ENCODE results near the gene RAB28. TPM values are rescaled to one million over a fixed set of nuclear protein-coding genes. Genes with fewer than 3 reads are reported as not detected.
A peak's percentile ranks its signal among the peaks of the same experiment; 100 is the strongest.

Gene RAB28
- total and polyA plus RNA-seq, 2 of the 8 experiments (the other 6 are each of a cell fraction or from before 2014, with no cell fraction given), result 16.0 to 18.7 TPM

GRCh38 chr4:13344216-13344615 is 139.9 kb downstream of the RAB28 start:
- WGBS, 2 experiments (ENCODE audit: extremely low coverage in 1 of 2, insufficient coverage in 1 of 2, insufficient read length in 1 of 2, insufficient replicate concordance in 2 of 2, low coverage in 1 of 2, low lambda C conversion rate in 2 of 2, missing lambda C conversion rate in 1 of 2), result 88% methylated on average over 2 of the region's 2 CpGs; no CpG with 5 or more reads in 1 of the 2 experiments
- CTCF ChIA-PET (ENCODE audit: partially characterized antibody), result no interaction called here

More at GRCh38 chr4:13344216-13344615, 139.9 kb downstream of the RAB28 start:
- no peaks in the 10 kb centered on the region for H3K4me1 ChIP-seq (replicated peaks in 1 of 4; ENCODE audit: control insufficient read depth in 3 of 4, insufficient read depth in 4 of 4, low read length in 3 of 4)
- H2AK5ac ChIP-seq (ENCODE audit: low read depth, low read length), result no peak overlapping the region
- peak in 1 of 2 experiments; percentile 5; a peak in 1 of 4 replicates for TF ChIP-seq RAD21 (IDR thresholded peaks at IDR 0.05 in 1 of 2, conservative IDR thresholded peaks at IDR 0.05 in 1 of 2; ENCODE audit: low read depth in 2 of 2, low read length in 2 of 2)
- TF ChIP-seq CHD1 (IDR thresholded peaks at IDR 0.05; ENCODE audit: low read depth, low read length), result no peak
- no peaks in the 10 kb centered on the region for H3K79me1 ChIP-seq (ENCODE audit: low read depth, low read length)
- H2BK15ac ChIP-seq (ENCODE audit: low read length), result no peak overlapping the region
- H2AFZ ChIP-seq (ENCODE audit: low read length), result no peak overlapping the region
- no peak overlapping the region for H2BK120ac ChIP-seq (replicated peaks; ENCODE audit: low read depth, low read length)
- no peak overlapping the region for H3K4me3 ChIP-seq (ENCODE audit: extremely low read depth in 1 of 4, insufficient read depth in 2 of 4, low read depth in 3 of 4, low read length in 4 of 4)
- H2BK12ac ChIP-seq (ENCODE audit: low read depth, low read length), result no peak overlapping the region
- H3K9ac ChIP-seq (replicated peaks in 1 of 4; ENCODE audit: extremely low read depth in 1 of 4, low read depth in 3 of 4, low read length in 3 of 4), result no peak overlapping the region
- H3K56ac ChIP-seq (replicated peaks; ENCODE audit: insufficient read length, low read depth, low read length), result no peak overlapping the region
- no peaks in the 10 kb centered on the region for H3K9me3 ChIP-seq (ENCODE audit: insufficient read depth in 2 of 2, low read depth in 1 of 2, low read length in 1 of 2)
- H3K27me3 ChIP-seq (replicated peaks in 1 of 4; ENCODE audit: control insufficient read depth in 3 of 4, extremely low read depth in 1 of 4, insufficient read depth in 3 of 4, low read length in 3 of 4), result peaks cover 0 to 1% (median 0%) of the 10 kb centered on the region in 4 experiments; a peak in 1 of 7 replicates
- POLR2A ChIA-PET (ENCODE audit: partially characterized antibody), result no interaction called here
- no peaks in the 10 kb centered on the region for H3K23me2 ChIP-seq (ENCODE audit: low read depth, low read length)
- H4K20me1 ChIP-seq (replicated peaks in 1 of 2; ENCODE audit: control insufficient read depth in 1 of 2, insufficient read depth in 2 of 2, low read length in 2 of 2), result no peaks in the 10 kb centered on the region
- no peak overlapping the region for H4K91ac ChIP-seq (replicated peaks; ENCODE audit: insufficient read length, low read length)
- DNase-seq (ENCODE audit: low read depth in 1 of 2, low spot score in 2 of 2), result no peak
- no peak overlapping the region for H3K4ac ChIP-seq (replicated peaks; ENCODE audit: insufficient read length, low read depth, low read length)
- no peaks in the 10 kb centered on the region for H3K79me2 ChIP-seq (ENCODE audit: control insufficient read depth in 1 of 2, insufficient read depth in 2 of 2, low read length in 2 of 2)
- H3K4me2 ChIP-seq (ENCODE audit: insufficient read depth in 1 of 2, low read depth in 2 of 2, low read length in 2 of 2), result no peak overlapping the region
- no peak overlapping the region for H3K18ac ChIP-seq (ENCODE audit: extremely low read depth, low read length)
- no peak for FAIRE-seq
- H3K36me3 ChIP-seq (ENCODE audit: control insufficient read depth in 2 of 4, insufficient read depth in 4 of 4, low read length in 3 of 4), result no peaks in the 10 kb centered on the region
- H3K23ac ChIP-seq (ENCODE audit: insufficient read length), result no peak overlapping the region
- H3K14ac ChIP-seq (ENCODE audit: insufficient read length), result no peak overlapping the region
- no peak overlapping the region for H4K5ac ChIP-seq (ENCODE audit: insufficient read length, low read depth, low read length)
- H2BK5ac ChIP-seq (ENCODE audit: low read depth, low read length), result no peak overlapping the region
- H4K8ac ChIP-seq (ENCODE audit: extremely low read depth, insufficient read depth, low read length), result no peak overlapping the region
- H2BK20ac ChIP-seq (ENCODE audit: low read length), result no peak overlapping the region
- no peak overlapping the region for H3K27ac ChIP-seq (ENCODE audit: low read depth, low read length)

Measured in H1 (cell line).